Measurements from ENCODE around the gene STXBP5. TPM values are rescaled to one million over a fixed set of nuclear protein-coding genes. Genes with fewer than 3 reads are reported as not detected.

The STXBP5 gene
- total RNA-seq, 4 donors from 2014 or later, result 78.4 to 115 (median 90.7) TPM

- no peaks in the 10 kb centered on the region for H3K27me3 ChIP-seq
- no peak overlapping the region for H3K27ac ChIP-seq
- no peaks in the 10 kb centered on the region for H3K4me1 ChIP-seq
- H3K36me3 ChIP-seq, result peaks cover 0 to 69% (median 0%) of the 10 kb centered on the region in 3 donors
- no peak for DNase-seq
- no peaks in the 10 kb centered on the region for H3K9me3 ChIP-seq
- H3K4me3 ChIP-seq, result no peak overlapping the region
- TF ChIP-seq CTCF (IDR thresholded peaks at IDR 0.05) (no peak), POLR2A (IDR thresholded peaks at IDR 0.05) (no peak)
Measured at GRCh38 chr6:147384029-147384428, 179.8 kb downstream of the STXBP5 start.

GRCh38 chr6:147384737-147385710, 180.8 kb downstream of the STXBP5 start:
- H3K27me3 ChIP-seq, result no peaks in the 10 kb centered on the region
- DNase-seq, result no peak
- no peaks in the 10 kb centered on the region for H3K4me1 ChIP-seq
- no peak overlapping the region for H3K4me3 ChIP-seq
- H3K27ac ChIP-seq, result no peak overlapping the region
- H3K9me3 ChIP-seq, result no peaks in the 10 kb centered on the region
- TF ChIP-seq CTCF (IDR thresholded peaks at IDR 0.05), result no peak
- TF ChIP-seq POLR2A (IDR thresholded peaks at IDR 0.05), result no peak
- peaks cover 0 to 60% (median 0%) of the 10 kb centered on the region in 3 donors for H3K36me3 ChIP-seq

GRCh38 chr6:147389463-147389862, 185.2 kb downstream of the STXBP5 start:
- H3K9me3 ChIP-seq, result no peaks in the 10 kb centered on the region
- H3K4me1 ChIP-seq, result no peaks in the 10 kb centered on the region
- H3K36me3 ChIP-seq, result peaks cover 0 to 25% (median 0%) of the 10 kb centered on the region in 3 donors
- no peaks in the 10 kb centered on the region for H3K27me3 ChIP-seq
- TF ChIP-seq CTCF (IDR thresholded peaks at IDR 0.05) (no peak), POLR2A (IDR thresholded peaks at IDR 0.05) (no peak)
- H3K4me3 ChIP-seq, result no peak overlapping the region
- no peak for DNase-seq
- H3K27ac ChIP-seq, result no peak overlapping the region

- no peaks in the 10 kb centered on the region for H3K27me3 ChIP-seq
- DNase-seq, result no peak
- H3K4me3 ChIP-seq, result no peak overlapping the region
- no peaks in the 10 kb centered on the region for H3K9me3 ChIP-seq
- no peak overlapping the region for H3K27ac ChIP-seq
- H3K4me1 ChIP-seq, result no peaks in the 10 kb centered on the region
- peaks cover 0 to 19% (median 0%) of the 10 kb centered on the region in 3 donors for H3K36me3 ChIP-seq
- TF ChIP-seq POLR2A (IDR thresholded peaks at IDR 0.05) (no peak), CTCF (IDR thresholded peaks at IDR 0.05) (peak in 1 of 6 experiments; percentile 22)
Measured at GRCh38 chr6:147390909-147391536, 186.8 kb downstream of the STXBP5 start.

- TF ChIP-seq POLR2A (IDR thresholded peaks at IDR 0.05) (no peak), CTCF (IDR thresholded peaks at IDR 0.05) (no peak)
- DNase-seq, result no peak
- no peaks in the 10 kb centered on the region for H3K27me3 ChIP-seq
Measured at GRCh38 chr6:147392917-147393625, 188.9 kb downstream of the STXBP5 start.

More at GRCh38 chr6:147392917-147393625, 188.9 kb downstream of the STXBP5 start:
- Histone ChIP-seq H3K27ac (no peak overlapping the region), H3K4me1 (no peaks in the 10 kb centered on the region), H3K36me3 (peaks cover 0 to under 1% (median 0%) of the 10 kb centered on the region in 3 donors), H3K9me3 (no peaks in the 10 kb centered on the region), H3K4me3 (no peak overlapping the region)
